ENCODE measurements around the gene SLC25A22.

- no peak for TF ChIP-seq CTCF (IDR thresholded peaks at IDR 0.05)
- TF ChIP-seq POLR2A (IDR thresholded peaks at IDR 0.05) = no peak
Measured at GRCh38 chr11:802693-803466, 4.8 kb upstream of the SLC25A22 start.

All from body of pancreas (tissue), 4 donors.